ENCODE data around the gene GTF2A1L.

Gene GTF2A1L

GRCh38 chr2:48635786-48636185 lies 18.1 kb downstream of the GTF2A1L start:
- TF ChIP-seq TAF1 (IDR thresholded peaks at IDR 0.05; ENCODE audit: low read depth, low read length), result no peak
- TF ChIP-seq POLR2AphosphoS5 (IDR thresholded peaks at IDR 0.05; ENCODE audit: low read depth, low read length), result no peak
- no peak for TF ChIP-seq SPI1 (IDR thresholded peaks at IDR 0.05; ENCODE audit: low read depth, low read length)
- TF ChIP-seq PAX5 (IDR thresholded peaks at IDR 0.05; ENCODE audit: insufficient read depth, low read length, severe bottlenecking), result no peak
- no peak for TF ChIP-seq POLR2A (IDR thresholded peaks at IDR 0.05; ENCODE audit: low read depth, low read length)
- no peak for TF ChIP-seq POU2F2 (IDR thresholded peaks at IDR 0.05; ENCODE audit: low read depth, low read length)

GRCh38 chr2:48638261-48638660 lies 20.6 kb downstream of the GTF2A1L start:
- FAIRE-seq (no peak), DNase-seq (ENCODE audit: insufficient read length, low spot score) (no peak)
- TF ChIP-seq SPI1 (IDR thresholded peaks at IDR 0.05; ENCODE audit: low read depth, low read length) (no peak), POU2F2 (IDR thresholded peaks at IDR 0.05; ENCODE audit: low read depth, low read length) (no peak), TAF1 (IDR thresholded peaks at IDR 0.05; ENCODE audit: low read depth, low read length) (no peak), PAX5 (IDR thresholded peaks at IDR 0.05; ENCODE audit: insufficient read depth, low read length, severe bottlenecking) (no peak), POLR2AphosphoS5 (IDR thresholded peaks at IDR 0.05; ENCODE audit: low read depth, low read length) (no peak), POLR2A (IDR thresholded peaks at IDR 0.05; ENCODE audit: low read depth, low read length) (no peak)

More at GRCh38 chr2:48635786-48636185, 18.1 kb downstream of the GTF2A1L start:
- DNase-seq (ENCODE audit: insufficient read length, low spot score), result no peak
- FAIRE-seq, result no peak

GRCh38 chr2:48651158-48651790 lies 33.6 kb downstream of the GTF2A1L start:
- DNase-seq (ENCODE audit: insufficient read length, low spot score), result no peak

GRCh38 chr2:48668992-48669391 lies 51.3 kb downstream of the GTF2A1L start:
- TF ChIP-seq SPI1 (IDR thresholded peaks at IDR 0.05; ENCODE audit: low read depth, low read length), result no peak
- no peak for TF ChIP-seq POLR2AphosphoS5 (IDR thresholded peaks at IDR 0.05; ENCODE audit: low read depth, low read length)
- TF ChIP-seq POU2F2 (IDR thresholded peaks at IDR 0.05; ENCODE audit: low read depth, low read length), result no peak
- no peak for TF ChIP-seq TAF1 (IDR thresholded peaks at IDR 0.05; ENCODE audit: low read depth, low read length)
- TF ChIP-seq PAX5 (IDR thresholded peaks at IDR 0.05; ENCODE audit: insufficient read depth, low read length, severe bottlenecking), result no peak
- no peak for TF ChIP-seq POLR2A (IDR thresholded peaks at IDR 0.05; ENCODE audit: low read depth, low read length)
- DNase-seq (ENCODE audit: insufficient read length, low spot score) (no peak), FAIRE-seq (no peak)

More at GRCh38 chr2:48651158-48651790, 33.6 kb downstream of the GTF2A1L start:
- TF ChIP-seq POU2F2 (IDR thresholded peaks at IDR 0.05; ENCODE audit: low read depth, low read length), result no peak
- no peak for TF ChIP-seq PAX5 (IDR thresholded peaks at IDR 0.05; ENCODE audit: insufficient read depth, low read length, severe bottlenecking)
- no peak for TF ChIP-seq POLR2A (IDR thresholded peaks at IDR 0.05; ENCODE audit: low read depth, low read length)
- no peak for TF ChIP-seq TAF1 (IDR thresholded peaks at IDR 0.05; ENCODE audit: low read depth, low read length)
- TF ChIP-seq POLR2AphosphoS5 (IDR thresholded peaks at IDR 0.05; ENCODE audit: low read depth, low read length), result no peak
- TF ChIP-seq SPI1 (IDR thresholded peaks at IDR 0.05; ENCODE audit: low read depth, low read length), result no peak
- FAIRE-seq, result no peak

GRCh38 chr2:48673581-48673980 lies 55.9 kb downstream of the GTF2A1L start:
- TF ChIP-seq POU2F2 (IDR thresholded peaks at IDR 0.05; ENCODE audit: low read depth, low read length), result no peak
- no peak for TF ChIP-seq TAF1 (IDR thresholded peaks at IDR 0.05; ENCODE audit: low read depth, low read length)
- no peak for TF ChIP-seq POLR2A (IDR thresholded peaks at IDR 0.05; ENCODE audit: low read depth, low read length)
- TF ChIP-seq PAX5 (IDR thresholded peaks at IDR 0.05; ENCODE audit: insufficient read depth, low read length, severe bottlenecking), result no peak
- no peak for TF ChIP-seq SPI1 (IDR thresholded peaks at IDR 0.05; ENCODE audit: low read depth, low read length)
- TF ChIP-seq POLR2AphosphoS5 (IDR thresholded peaks at IDR 0.05; ENCODE audit: low read depth, low read length), result no peak
- no peak for DNase-seq (ENCODE audit: insufficient read length, low spot score)

GRCh38 chr2:48674933-48675332 lies 57.3 kb downstream of the GTF2A1L start:
- FAIRE-seq (no peak), DNase-seq (ENCODE audit: insufficient read length, low spot score) (no peak)
- TF ChIP-seq PAX5 (IDR thresholded peaks at IDR 0.05; ENCODE audit: insufficient read depth, low read length, severe bottlenecking) (no peak), SPI1 (IDR thresholded peaks at IDR 0.05; ENCODE audit: low read depth, low read length) (peak; percentile 34; the same call in 1 of the 2 replicates)

More at GRCh38 chr2:48673581-48673980, 55.9 kb downstream of the GTF2A1L start:
- FAIRE-seq, result no peak

GRCh38 chr2:48677450-48677849 lies 59.8 kb downstream of the GTF2A1L start:
- DNase-seq (ENCODE audit: insufficient read length, low spot score) (no peak), FAIRE-seq (no peak)
- TF ChIP-seq PAX5 (IDR thresholded peaks at IDR 0.05; ENCODE audit: insufficient read depth, low read length, severe bottlenecking) (no peak), TAF1 (IDR thresholded peaks at IDR 0.05; ENCODE audit: low read depth, low read length) (no peak), POLR2A (IDR thresholded peaks at IDR 0.05; ENCODE audit: low read depth, low read length) (no peak), POU2F2 (IDR thresholded peaks at IDR 0.05; ENCODE audit: low read depth, low read length) (no peak), POLR2AphosphoS5 (IDR thresholded peaks at IDR 0.05; ENCODE audit: low read depth, low read length) (no peak), SPI1 (IDR thresholded peaks at IDR 0.05; ENCODE audit: low read depth, low read length) (no peak)

GRCh38 chr2:48685126-48685525 lies 67.5 kb downstream of the GTF2A1L start:
- FAIRE-seq, result no peak

GRCh38 chr2:48691935-48692691 lies 74.5 kb downstream of the GTF2A1L start:
- DNase-seq (ENCODE audit: insufficient read length, low spot score), result no peak
- no peak for TF ChIP-seq TAF1 (IDR thresholded peaks at IDR 0.05; ENCODE audit: low read depth, low read length)
- TF ChIP-seq SPI1 (IDR thresholded peaks at IDR 0.05; ENCODE audit: low read depth, low read length), result no peak
- no peak for TF ChIP-seq POU2F2 (IDR thresholded peaks at IDR 0.05; ENCODE audit: low read depth, low read length)
- TF ChIP-seq POLR2AphosphoS5 (IDR thresholded peaks at IDR 0.05; ENCODE audit: low read depth, low read length), result no peak
- no peak for TF ChIP-seq POLR2A (IDR thresholded peaks at IDR 0.05; ENCODE audit: low read depth, low read length)
- no peak for TF ChIP-seq PAX5 (IDR thresholded peaks at IDR 0.05; ENCODE audit: insufficient read depth, low read length, severe bottlenecking)
- FAIRE-seq, result no peak

More at GRCh38 chr2:48685126-48685525, 67.5 kb downstream of the GTF2A1L start:
- no peak for DNase-seq (ENCODE audit: insufficient read length, low spot score)
- TF ChIP-seq SPI1 (IDR thresholded peaks at IDR 0.05; ENCODE audit: low read depth, low read length), result no peak
- TF ChIP-seq POLR2A (IDR thresholded peaks at IDR 0.05; ENCODE audit: low read depth, low read length), result no peak
- TF ChIP-seq PAX5 (IDR thresholded peaks at IDR 0.05; ENCODE audit: insufficient read depth, low read length, severe bottlenecking), result no peak
- no peak for TF ChIP-seq POLR2AphosphoS5 (IDR thresholded peaks at IDR 0.05; ENCODE audit: low read depth, low read length)
- TF ChIP-seq TAF1 (IDR thresholded peaks at IDR 0.05; ENCODE audit: low read depth, low read length), result no peak
- TF ChIP-seq POU2F2 (IDR thresholded peaks at IDR 0.05; ENCODE audit: low read depth, low read length), result no peak

All from GM12891 (cell line).